Pulmonary artery endothelial cell (primary cell): ENCODE results near the gene TSPAN4. TPM values are rescaled to one million over a fixed set of nuclear protein-coding genes. Genes with fewer than 3 reads are reported as not detected.

ENCODE experiments used
- DNase-seq: peaks from one replicate; pipeline ENCODE4 v3.0.0-alpha.2; 2011; ENCODE audit warnings: low read depth, low spot score
- total RNA-seq: library from RNA; depleted of rRNA; stranded (reverse); fragments of >200 nt; gene quantifications from 2 replicates; pipeline ENCODE4 v1.2.3, GENCODE V29; 2014

The TSPAN4 gene
- total RNA-seq, 1 donor from 2014 or later: 103 TPM

GRCh38 chr11:863023-863909 lies 20.6 kb downstream of the TSPAN4 start:
- DNase-seq: no peak

GRCh38 chr11:863910-864827 lies 21.5 kb downstream of the TSPAN4 start:
- no peak for DNase-seq

GRCh38 chr11:864898-865297 lies 22.2 kb downstream of the TSPAN4 start:
- DNase-seq: no peak

GRCh38 chr11:865462-866430 lies 23.1 kb downstream of the TSPAN4 start:
- no peak for DNase-seq

- DNase-seq: no peak
These were observed 23.8 kb downstream of the TSPAN4 start for GRCh38 chr11:866481-866880.

- DNase-seq: no peak
These were observed 25.3 kb downstream of the TSPAN4 start for GRCh38 chr11:867856-868358.

- DNase-seq: no peak
These were observed 25.7 kb downstream of the TSPAN4 start for GRCh38 chr11:868394-868793.

GRCh38 chr11:868802-869201 lies 26.1 kb downstream of the TSPAN4 start:
- no peak for DNase-seq

- no peak for DNase-seq
These were observed 26.9 kb downstream of the TSPAN4 start for GRCh38 chr11:869399-870126.

GRCh38 chr11:870127-870413 lies 27.4 kb downstream of the TSPAN4 start:
- no peak for DNase-seq

GRCh38 chr11:870418-870817 lies 27.8 kb downstream of the TSPAN4 start:
- DNase-seq: no peak

GRCh38 chr11:871472-871871 lies 28.8 kb downstream of the TSPAN4 start:
- no peak for DNase-seq

GRCh38 chr11:872799-873198 lies 30.1 kb downstream of the TSPAN4 start:
- DNase-seq: no peak

GRCh38 chr11:873706-874105 lies 31.1 kb downstream of the TSPAN4 start:
- DNase-seq: no peak

GRCh38 chr11:875203-875602 lies 32.6 kb downstream of the TSPAN4 start:
- no peak for DNase-seq

GRCh38 chr11:875769-876301 lies 33.2 kb downstream of the TSPAN4 start:
- no peak for DNase-seq

- DNase-seq: no peak
These were observed 33.9 kb downstream of the TSPAN4 start for GRCh38 chr11:876545-876944.

- no peak for DNase-seq
These were observed 34.9 kb downstream of the TSPAN4 start for GRCh38 chr11:877565-877964.

GRCh38 chr11:880447-880846 lies 37.8 kb downstream of the TSPAN4 start:
- DNase-seq: no peak

GRCh38 chr11:882596-882995 lies 39.9 kb downstream of the TSPAN4 start:
- DNase-seq: no peak
